Panc1 (cell line): ENCODE measurements around the gene PPM1H.

Source experiments
- CTCF ChIP-seq: fragments of 450-650 bp; IDR thresholded peaks from 2 replicates; pipeline ENCODE4 v1.5.1; 2017; ENCODE audit warnings: mild to moderate bottlenecking
- POLR2AphosphoS5 ChIP-seq: IDR thresholded peaks from 2 replicates; pipeline ENCODE4 v1.6.1; 2012; ENCODE audit warnings: mild to moderate bottlenecking, low read depth, low read length, moderate library complexity
- SIN3A ChIP-seq: IDR thresholded peaks from 2 replicates; pipeline ENCODE4 v1.6.1; 2012; ENCODE audit warnings: low read depth, mild to moderate bottlenecking, low read length, moderate library complexity, borderline replicate concordance; ENCODE audit not compliant: insufficient read depth
- TF ChIP-seq, protein P1 (sequence below), 2 experiments: IDR thresholded peaks; 2 replicates each; pipeline ENCODE4 v1.6.1; 2011 to 2012; ENCODE audit warnings: low read depth in 2 of 2, control low read depth in 1 of 2, low read length in 1 of 2, mild to moderate bottlenecking in 1 of 2, moderate library complexity in 1 of 2; ENCODE audit not compliant: insufficient read depth in 1 of 2

GRCh38 chr12:62861586-62861985 lies 73.4 kb downstream of the PPM1H start:
- TF ChIP-seq CTCF (no peak), POLR2AphosphoS5 (no peak), SIN3A (no peak)
- TF ChIP-seq, protein P1, sequence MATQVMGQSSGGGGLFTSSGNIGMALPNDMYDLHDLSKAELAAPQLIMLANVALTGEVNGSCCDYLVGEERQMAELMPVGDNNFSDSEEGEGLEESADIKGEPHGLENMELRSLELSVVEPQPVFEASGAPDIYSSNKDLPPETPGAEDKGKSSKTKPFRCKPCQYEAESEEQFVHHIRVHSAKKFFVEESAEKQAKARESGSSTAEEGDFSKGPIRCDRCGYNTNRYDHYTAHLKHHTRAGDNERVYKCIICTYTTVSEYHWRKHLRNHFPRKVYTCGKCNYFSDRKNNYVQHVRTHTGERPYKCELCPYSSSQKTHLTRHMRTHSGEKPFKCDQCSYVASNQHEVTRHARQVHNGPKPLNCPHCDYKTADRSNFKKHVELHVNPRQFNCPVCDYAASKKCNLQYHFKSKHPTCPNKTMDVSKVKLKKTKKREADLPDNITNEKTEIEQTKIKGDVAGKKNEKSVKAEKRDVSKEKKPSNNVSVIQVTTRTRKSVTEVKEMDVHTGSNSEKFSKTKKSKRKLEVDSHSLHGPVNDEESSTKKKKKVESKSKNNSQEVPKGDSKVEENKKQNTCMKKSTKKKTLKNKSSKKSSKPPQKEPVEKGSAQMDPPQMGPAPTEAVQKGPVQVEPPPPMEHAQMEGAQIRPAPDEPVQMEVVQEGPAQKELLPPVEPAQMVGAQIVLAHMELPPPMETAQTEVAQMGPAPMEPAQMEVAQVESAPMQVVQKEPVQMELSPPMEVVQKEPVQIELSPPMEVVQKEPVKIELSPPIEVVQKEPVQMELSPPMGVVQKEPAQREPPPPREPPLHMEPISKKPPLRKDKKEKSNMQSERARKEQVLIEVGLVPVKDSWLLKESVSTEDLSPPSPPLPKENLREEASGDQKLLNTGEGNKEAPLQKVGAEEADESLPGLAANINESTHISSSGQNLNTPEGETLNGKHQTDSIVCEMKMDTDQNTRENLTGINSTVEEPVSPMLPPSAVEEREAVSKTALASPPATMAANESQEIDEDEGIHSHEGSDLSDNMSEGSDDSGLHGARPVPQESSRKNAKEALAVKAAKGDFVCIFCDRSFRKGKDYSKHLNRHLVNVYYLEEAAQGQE (IDR thresholded peaks at IDR 0.05; ENCODE audit: insufficient read depth in 1 of 2, low read depth in 2 of 2, low read length in 1 of 2): no peak
